Measurements from ENCODE around the gene DNAH1. TPM values are rescaled to one million over a fixed set of nuclear protein-coding genes. Genes with fewer than 3 reads are reported as not detected.

DNAH1 gene
- total RNA-seq, 1 donor = 8.7 TPM

DNA sequence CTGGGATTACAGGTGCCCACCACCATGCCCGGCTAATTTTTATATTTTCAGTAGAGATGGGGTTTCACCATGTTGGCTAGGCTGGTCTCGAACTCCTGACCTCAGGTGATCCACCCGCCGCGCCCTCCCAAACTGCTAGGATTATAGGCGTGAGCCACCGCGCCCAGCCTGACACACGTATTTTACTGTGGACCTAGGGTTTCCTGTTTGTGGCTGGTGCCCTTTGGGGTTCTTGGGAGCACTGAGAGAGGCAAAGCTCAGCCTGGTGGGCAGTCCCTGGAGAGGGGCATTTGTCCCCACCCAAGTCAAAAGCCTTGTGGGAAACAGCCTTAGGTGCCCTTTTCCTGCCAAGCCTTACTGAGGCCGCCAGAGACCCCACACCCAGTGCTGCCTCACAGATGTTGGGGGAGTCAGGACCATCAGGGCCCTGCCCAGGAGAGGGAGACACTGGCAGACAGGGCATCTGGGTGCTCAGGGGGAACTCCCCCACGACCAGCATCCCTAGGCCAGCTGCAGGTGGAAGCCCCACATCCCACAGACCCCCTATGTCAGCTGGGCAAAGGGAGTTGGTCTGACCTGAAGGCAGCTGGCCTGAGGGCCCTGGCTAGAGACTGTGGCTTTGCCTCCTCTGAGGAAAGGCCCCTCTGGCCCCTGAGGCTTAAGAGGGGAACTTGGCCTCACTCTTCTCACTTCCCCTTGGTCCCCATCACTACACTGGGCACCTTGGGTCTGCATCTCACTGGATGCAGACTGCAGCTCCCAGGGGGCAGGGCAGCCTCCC is 35.1 kb downstream of the DNAH1 start:
- H3K36me3 ChIP-seq (ENCODE audit: insufficient read depth, low read length) = no peaks in the 10 kb centered on the region
- TF ChIP-seq, protein P1, sequence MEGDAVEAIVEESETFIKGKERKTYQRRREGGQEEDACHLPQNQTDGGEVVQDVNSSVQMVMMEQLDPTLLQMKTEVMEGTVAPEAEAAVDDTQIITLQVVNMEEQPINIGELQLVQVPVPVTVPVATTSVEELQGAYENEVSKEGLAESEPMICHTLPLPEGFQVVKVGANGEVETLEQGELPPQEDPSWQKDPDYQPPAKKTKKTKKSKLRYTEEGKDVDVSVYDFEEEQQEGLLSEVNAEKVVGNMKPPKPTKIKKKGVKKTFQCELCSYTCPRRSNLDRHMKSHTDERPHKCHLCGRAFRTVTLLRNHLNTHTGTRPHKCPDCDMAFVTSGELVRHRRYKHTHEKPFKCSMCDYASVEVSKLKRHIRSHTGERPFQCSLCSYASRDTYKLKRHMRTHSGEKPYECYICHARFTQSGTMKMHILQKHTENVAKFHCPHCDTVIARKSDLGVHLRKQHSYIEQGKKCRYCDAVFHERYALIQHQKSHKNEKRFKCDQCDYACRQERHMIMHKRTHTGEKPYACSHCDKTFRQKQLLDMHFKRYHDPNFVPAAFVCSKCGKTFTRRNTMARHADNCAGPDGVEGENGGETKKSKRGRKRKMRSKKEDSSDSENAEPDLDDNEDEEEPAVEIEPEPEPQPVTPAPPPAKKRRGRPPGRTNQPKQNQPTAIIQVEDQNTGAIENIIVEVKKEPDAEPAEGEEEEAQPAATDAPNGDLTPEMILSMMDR (IDR thresholded peaks at IDR 0.05; ENCODE audit: extremely low read depth, low read depth, low read length) = no peak
- peaks cover 13% of the 10 kb centered on the region for H3K4me1 ChIP-seq (ENCODE audit: insufficient read depth, low read length)
- DNase-seq (ENCODE audit: insufficient read length, low spot score, missing footprints) = peak; percentile 86
- no peak overlapping the region for H3K4me3 ChIP-seq (ENCODE audit: insufficient read depth, low read length)
- H4K20me1 ChIP-seq (ENCODE audit: insufficient read depth, low read length) = peaks cover 6% of the 10 kb centered on the region
- no peak overlapping the region for H3K27ac ChIP-seq (ENCODE audit: low read depth, low read length)
- no peaks in the 10 kb centered on the region for H3K79me2 ChIP-seq (ENCODE audit: insufficient read depth, low read length)
- H3K27me3 ChIP-seq (ENCODE audit: insufficient read depth, low read length) = no peaks in the 10 kb centered on the region
- H3K9me3 ChIP-seq (ENCODE audit: low read depth, low read length) = no peaks in the 10 kb centered on the region
- H2AFZ ChIP-seq (ENCODE audit: low read length) = no peak overlapping the region
- H3K4me2 ChIP-seq (ENCODE audit: insufficient read depth, low read length) = no peak overlapping the region

DNA sequence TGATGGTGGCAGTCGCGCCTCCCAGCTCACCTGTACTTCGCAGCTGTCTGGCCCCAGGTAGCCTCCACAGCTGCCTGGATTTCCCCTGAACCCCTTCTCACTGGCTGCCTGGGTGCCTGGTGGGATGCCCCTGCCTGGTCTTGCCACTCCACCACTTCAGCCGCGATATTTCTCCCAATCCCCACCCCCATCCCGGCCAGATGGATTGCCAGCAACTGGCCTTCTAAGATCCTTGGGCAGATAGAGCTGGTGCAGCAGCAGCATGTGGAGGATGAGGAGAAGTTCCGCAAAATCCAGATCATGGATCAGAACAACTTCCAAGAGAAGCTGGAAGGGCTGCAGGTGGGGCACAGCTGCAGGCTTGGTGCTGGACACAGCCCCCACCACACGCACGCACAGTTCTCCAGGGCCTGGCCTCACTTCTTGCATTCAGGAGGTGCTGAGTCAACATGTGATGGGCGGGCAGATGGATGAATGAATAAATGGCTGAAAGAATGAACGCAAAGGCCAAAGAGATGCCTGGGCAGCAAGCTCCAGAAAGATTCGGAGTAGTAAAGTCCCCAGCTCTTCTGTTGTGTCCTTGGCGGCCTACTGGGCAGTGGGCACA is 35.7 kb downstream of the DNAH1 start:
- H3K36me3 ChIP-seq (ENCODE audit: insufficient read depth, low read length) = no peaks in the 10 kb centered on the region
- H4K20me1 ChIP-seq (ENCODE audit: insufficient read depth, low read length) = no peaks in the 10 kb centered on the region
- no peaks in the 10 kb centered on the region for H3K79me2 ChIP-seq (ENCODE audit: insufficient read depth, low read length)
- H3K27ac ChIP-seq (ENCODE audit: low read depth, low read length) = no peak overlapping the region
- H2AFZ ChIP-seq (ENCODE audit: low read length) = no peak overlapping the region
- H3K4me3 ChIP-seq (ENCODE audit: insufficient read depth, low read length) = no peak overlapping the region
- H3K27me3 ChIP-seq (ENCODE audit: insufficient read depth, low read length) = no peaks in the 10 kb centered on the region
- H3K4me2 ChIP-seq (ENCODE audit: insufficient read depth, low read length) = no peak overlapping the region
- H3K4me1 ChIP-seq (ENCODE audit: insufficient read depth, low read length) = peaks cover 6% of the 10 kb centered on the region
- peak; percentile 78 for DNase-seq (ENCODE audit: insufficient read length, low spot score, missing footprints)
- TF ChIP-seq, protein P1 (IDR thresholded peaks at IDR 0.05; ENCODE audit: extremely low read depth, low read depth, low read length) = no peak
- no peaks in the 10 kb centered on the region for H3K9me3 ChIP-seq (ENCODE audit: low read depth, low read length)

DNA sequence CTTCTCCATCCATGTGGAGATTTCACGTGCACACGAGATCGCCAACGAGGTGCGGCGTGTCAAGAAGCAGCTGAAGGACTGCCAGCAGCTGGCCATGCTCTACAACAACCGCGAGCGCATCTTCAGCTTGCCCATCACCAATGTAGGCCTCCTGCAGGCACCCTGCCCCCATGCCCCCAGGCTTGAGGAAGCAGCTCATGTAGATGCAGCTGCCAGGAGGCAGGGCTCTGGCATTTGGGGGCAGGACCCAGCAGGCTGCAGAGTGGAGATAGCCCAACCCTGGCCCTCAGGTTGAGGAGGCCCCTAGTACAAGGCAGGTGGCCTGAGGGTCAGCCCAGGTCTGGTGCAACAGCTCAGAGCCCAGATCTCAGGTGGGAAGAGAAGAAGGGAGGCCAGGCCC is 36.4 kb downstream of the DNAH1 start:
- no peak overlapping the region for H3K27ac ChIP-seq (ENCODE audit: low read depth, low read length)
- peak; percentile 87 for DNase-seq (ENCODE audit: insufficient read length, low spot score, missing footprints)
- no peaks in the 10 kb centered on the region for H3K4me1 ChIP-seq (ENCODE audit: insufficient read depth, low read length)
- H3K9me3 ChIP-seq (ENCODE audit: low read depth, low read length) = no peaks in the 10 kb centered on the region
- H3K4me3 ChIP-seq (ENCODE audit: insufficient read depth, low read length) = no peak overlapping the region
- TF ChIP-seq, protein P1 (IDR thresholded peaks at IDR 0.05; ENCODE audit: extremely low read depth, low read depth, low read length) = no peak
- no peaks in the 10 kb centered on the region for H3K79me2 ChIP-seq (ENCODE audit: insufficient read depth, low read length)
- H3K4me2 ChIP-seq (ENCODE audit: insufficient read depth, low read length) = no peak overlapping the region
- no peaks in the 10 kb centered on the region for H4K20me1 ChIP-seq (ENCODE audit: insufficient read depth, low read length)
- no peaks in the 10 kb centered on the region for H3K36me3 ChIP-seq (ENCODE audit: insufficient read depth, low read length)
- H3K27me3 ChIP-seq (ENCODE audit: insufficient read depth, low read length) = no peaks in the 10 kb centered on the region
- no peak overlapping the region for H2AFZ ChIP-seq (ENCODE audit: low read length)

DNA sequence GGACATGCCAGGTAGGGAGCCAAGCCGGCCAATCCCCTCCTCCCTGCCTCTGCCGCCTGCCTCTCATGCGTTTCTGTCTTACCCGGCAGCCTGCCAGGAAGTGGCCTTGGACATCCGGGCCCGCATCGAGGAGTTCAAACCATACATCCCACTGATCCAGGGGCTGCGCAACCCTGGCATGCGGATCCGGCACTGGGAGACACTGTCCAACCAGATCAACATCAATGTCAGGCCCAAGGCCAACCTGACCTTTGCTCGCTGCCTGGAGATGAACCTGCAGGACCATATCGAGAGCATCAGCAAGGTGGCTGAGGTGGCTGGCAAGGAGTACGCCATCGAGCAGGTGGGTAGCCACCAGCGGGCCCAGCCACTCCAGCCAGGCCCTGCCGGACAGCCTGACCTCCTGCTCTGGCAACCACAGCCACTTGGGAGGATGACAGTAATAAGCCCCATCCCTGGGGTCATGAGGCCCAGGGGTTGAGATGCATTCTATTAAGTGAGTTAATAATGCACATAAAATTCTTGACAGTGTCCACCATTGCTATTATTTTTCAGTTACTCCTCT is 37.3 kb downstream of the DNAH1 start:
- Histone ChIP-seq H2AFZ (ENCODE audit: low read length) (no peak overlapping the region), H3K4me3 (ENCODE audit: insufficient read depth, low read length) (no peak overlapping the region), H3K36me3 (ENCODE audit: insufficient read depth, low read length) (no peaks in the 10 kb centered on the region), H4K20me1 (ENCODE audit: insufficient read depth, low read length) (no peaks in the 10 kb centered on the region), H3K27ac (ENCODE audit: low read depth, low read length) (no peak overlapping the region), H3K79me2 (ENCODE audit: insufficient read depth, low read length) (no peaks in the 10 kb centered on the region), H3K9me3 (ENCODE audit: low read depth, low read length) (no peaks in the 10 kb centered on the region), H3K27me3 (ENCODE audit: insufficient read depth, low read length) (no peaks in the 10 kb centered on the region), H3K4me1 (ENCODE audit: insufficient read depth, low read length) (no peaks in the 10 kb centered on the region), H3K4me2 (ENCODE audit: insufficient read depth, low read length) (no peak overlapping the region)
- TF ChIP-seq, protein P1 (IDR thresholded peaks at IDR 0.05; ENCODE audit: extremely low read depth, low read depth, low read length) = no peak
- peak; percentile 77 for DNase-seq (ENCODE audit: insufficient read length, low spot score, missing footprints)
